Gastrocnemius medialis (tissue), 4 donors: ENCODE results near the gene STAMBPL1.

Experiments
- CTCF ChIP-seq, 5 experiments: fragments of 450-650 bp in 3 of 5; fragments of 200-600 bp in 2 of 5; sonication (generic) in 2 of 5; IDR thresholded peaks in 4 of 5; conservative IDR thresholded peaks in 1 of 5; 1 replicate in 4 of 5; 2 replicates in 1 of 5; pipeline ENCODE4 v1.5.1; 2016 to 2019; ENCODE audit warnings: antibody characterized with exemption in 5 of 5, mild to moderate bottlenecking in 3 of 5, moderate library complexity in 3 of 5
- POLR2A ChIP-seq, 2 donors: fragments of 450-650 bp; IDR thresholded peaks; one replicate each; pipeline ENCODE4 v1.6.1; 2017; ENCODE audit warnings: antibody characterized with exemption in 2 of 2, mild to moderate bottlenecking in 2 of 2, moderate library complexity in 2 of 2

- TF ChIP-seq CTCF (IDR thresholded peaks at IDR 0.05 in 4 of 5, conservative IDR thresholded peaks at IDR 0.05 in 1 of 5) = no peak
- no peak for TF ChIP-seq POLR2A (IDR thresholded peaks at IDR 0.05)
These were observed 16.4 kb downstream of the STAMBPL1 start for GRCh38 chr10:88896372-88896993.
